Panc1 (cell line): ENCODE data around the gene SHB. TPM values are rescaled to one million over a fixed set of nuclear protein-coding genes. Genes with fewer than 3 reads are reported as not detected.

Experiments used
- ATAC-seq: fragments of 200-7000 bp; cut with Tn5 transposase; 2 replicates; pipeline ENCODE4 v1.9.1; 2020; ENCODE audit warnings: mild to moderate bottlenecking, moderate library complexity
- BruUV-seq: library from RNA; stranded (reverse); fragments of 400-500 nt; replicated peaks from 2 replicates; lab custom pipeline; 2021; lab: Mats Ljungman, UMichigan
- CTCF ChIA-PET: fragments of 300-600 bp; sonication (Branson Sonifier 250); formaldehyde crosslinking; loops from one replicate; lab custom pipeline; 2022; ENCODE audit warnings: antibody characterized with exemption; lab: Charles Lee
- POLR2A ChIA-PET: fragments of 300-600 bp; sonication (Branson Sonifier 250); formaldehyde crosslinking; loops from one replicate; lab custom pipeline; 2022; ENCODE audit warnings: antibody characterized with exemption; lab: Charles Lee
- DNase-seq: peaks from one replicate; pipeline ENCODE4 v3.0.0-alpha.2; 2010; ENCODE audit warnings: low read depth, low spot score
- H3K27ac ChIP-seq: 2 replicates; pipeline ENCODE4 v1.5.1; 2011; ENCODE audit warnings: mild to moderate bottlenecking, low read length, inconsistent platforms
- H3K27me3 ChIP-seq: fragments of 200-500 bp; sonication (Bioruptor generic); 2 replicates; pipeline ENCODE4 v1.6.0; 2014; ENCODE audit warnings: low read length, inconsistent platforms; ENCODE audit not compliant: control insufficient read depth, insufficient read depth
- H3K36me3 ChIP-seq: fragments of 200-500 bp; sonication (Bioruptor generic); 2 replicates; pipeline ENCODE4 v1.5.1; 2014; ENCODE audit warnings: inconsistent platforms, mild to moderate bottlenecking, low read length, moderate library complexity; ENCODE audit not compliant: control insufficient read depth, insufficient read depth
- H3K4me1 ChIP-seq: 2 replicates; pipeline ENCODE4 v1.5.1; 2011; ENCODE audit warnings: inconsistent platforms, mild to moderate bottlenecking, low read length, moderate library complexity; ENCODE audit not compliant: control insufficient read depth, insufficient read depth
- H3K4me3 ChIP-seq, 2 experiments: 2 replicates each; pipeline ENCODE4 v1.5.1; 2011 to 2012; ENCODE audit warnings: low read depth in 2 of 2, low read length in 2 of 2, mild to moderate bottlenecking in 2 of 2, inconsistent platforms in 1 of 2, moderate library complexity in 1 of 2
- H3K9me3 ChIP-seq: fragments of 200-500 bp; sonication (Bioruptor generic); 2 replicates; pipeline ENCODE4 v1.5.1; 2014; ENCODE audit warnings: low read depth, mild to moderate bottlenecking, inconsistent platforms, low read length, moderate library complexity; ENCODE audit not compliant: control insufficient read depth, insufficient read depth
- POLR2AphosphoS5 ChIP-seq: IDR thresholded peaks from 2 replicates; pipeline ENCODE4 v1.6.1; 2012; ENCODE audit warnings: mild to moderate bottlenecking, low read depth, low read length, moderate library complexity
- SIN3A ChIP-seq: IDR thresholded peaks from 2 replicates; pipeline ENCODE4 v1.6.1; 2012; ENCODE audit warnings: low read depth, mild to moderate bottlenecking, low read length, moderate library complexity, borderline replicate concordance; ENCODE audit not compliant: insufficient read depth
- TCF7L2 ChIP-seq: IDR thresholded peaks from 2 replicates; pipeline ENCODE4 v1.6.1; 2011; ENCODE audit warnings: mild to moderate bottlenecking, low read depth, low read length, inconsistent platforms
- in situ Hi-C: cut with HindIII; loops from 2 replicates; pipeline ENCODE4 v1.10.0; 2016; ENCODE audit warnings: low sequenced_read_pairs, low pct_unique_long_range_greater_than_20kb
- intact Hi-C: fragments of 100-400 bp; cut with micrococcal nuclease; formaldehyde crosslinking; loops from one replicate; pipeline ENCODE4 v1.10.0; 2022; ENCODE audit not compliant: unreplicated experiment
- total RNA-seq: library from RNA; stranded (reverse); gene quantifications from one replicate; pipeline ENCODE4 v1.2.1, GENCODE V29; 2021; ENCODE audit not compliant: unreplicated experiment
- TF ChIP-seq, protein P1 (sequence below): fragments of 450-650 bp; IDR thresholded peaks from 2 replicates; pipeline ENCODE4 v1.5.1; 2017; ENCODE audit warnings: mild to moderate bottlenecking
- TF ChIP-seq, protein P2 (sequence below), 2 experiments: IDR thresholded peaks; 2 replicates each; pipeline ENCODE4 v1.6.1; 2011 to 2012; ENCODE audit warnings: low read depth in 2 of 2, control low read depth in 1 of 2, low read length in 1 of 2, mild to moderate bottlenecking in 1 of 2, moderate library complexity in 1 of 2; ENCODE audit not compliant: insufficient read depth in 1 of 2

The SHB gene
- total RNA-seq, 1 experiment from 2014 or later, result 59.9 TPM

DNA sequence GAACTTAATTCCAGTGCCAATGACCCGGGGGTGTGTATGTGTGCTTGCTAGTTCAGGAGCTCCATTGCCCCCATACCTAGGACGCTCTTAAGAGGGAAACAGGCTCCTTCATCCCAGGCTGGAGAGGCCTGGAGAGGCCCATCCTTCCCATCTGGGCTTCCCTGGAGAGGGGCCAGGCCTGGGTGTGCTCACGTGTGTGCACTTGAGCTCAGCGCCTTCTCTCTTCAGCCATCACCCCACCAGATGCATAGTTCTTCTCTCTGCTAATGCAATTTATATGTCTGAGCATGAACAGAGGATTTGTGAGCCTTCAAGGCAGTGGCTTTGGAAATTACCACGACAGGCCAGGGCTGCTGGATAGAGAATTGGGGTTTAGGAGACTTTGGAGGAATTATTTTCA lies 48.6 kb upstream of the SHB start:
- in situ Hi-C loops, result no loop called here
- no peaks in the 10 kb centered on the region for H3K4me1 ChIP-seq
- BruUV-seq, result no TSS peak
- H3K27ac ChIP-seq, result no peak overlapping the region
- H3K27me3 ChIP-seq, result no peaks in the 10 kb centered on the region
- intact Hi-C loops, result no loop called here
- H3K4me3 ChIP-seq, result no peak overlapping the region
- ATAC-seq (no peak), DNase-seq (no peak)
- POLR2A ChIA-PET, result no interaction called here
- TF ChIP-seq TCF7L2 (no peak), POLR2AphosphoS5 (no peak), SIN3A (no peak)
- TF ChIP-seq, protein P1, sequence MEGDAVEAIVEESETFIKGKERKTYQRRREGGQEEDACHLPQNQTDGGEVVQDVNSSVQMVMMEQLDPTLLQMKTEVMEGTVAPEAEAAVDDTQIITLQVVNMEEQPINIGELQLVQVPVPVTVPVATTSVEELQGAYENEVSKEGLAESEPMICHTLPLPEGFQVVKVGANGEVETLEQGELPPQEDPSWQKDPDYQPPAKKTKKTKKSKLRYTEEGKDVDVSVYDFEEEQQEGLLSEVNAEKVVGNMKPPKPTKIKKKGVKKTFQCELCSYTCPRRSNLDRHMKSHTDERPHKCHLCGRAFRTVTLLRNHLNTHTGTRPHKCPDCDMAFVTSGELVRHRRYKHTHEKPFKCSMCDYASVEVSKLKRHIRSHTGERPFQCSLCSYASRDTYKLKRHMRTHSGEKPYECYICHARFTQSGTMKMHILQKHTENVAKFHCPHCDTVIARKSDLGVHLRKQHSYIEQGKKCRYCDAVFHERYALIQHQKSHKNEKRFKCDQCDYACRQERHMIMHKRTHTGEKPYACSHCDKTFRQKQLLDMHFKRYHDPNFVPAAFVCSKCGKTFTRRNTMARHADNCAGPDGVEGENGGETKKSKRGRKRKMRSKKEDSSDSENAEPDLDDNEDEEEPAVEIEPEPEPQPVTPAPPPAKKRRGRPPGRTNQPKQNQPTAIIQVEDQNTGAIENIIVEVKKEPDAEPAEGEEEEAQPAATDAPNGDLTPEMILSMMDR, result no peak
- TF ChIP-seq, protein P2, sequence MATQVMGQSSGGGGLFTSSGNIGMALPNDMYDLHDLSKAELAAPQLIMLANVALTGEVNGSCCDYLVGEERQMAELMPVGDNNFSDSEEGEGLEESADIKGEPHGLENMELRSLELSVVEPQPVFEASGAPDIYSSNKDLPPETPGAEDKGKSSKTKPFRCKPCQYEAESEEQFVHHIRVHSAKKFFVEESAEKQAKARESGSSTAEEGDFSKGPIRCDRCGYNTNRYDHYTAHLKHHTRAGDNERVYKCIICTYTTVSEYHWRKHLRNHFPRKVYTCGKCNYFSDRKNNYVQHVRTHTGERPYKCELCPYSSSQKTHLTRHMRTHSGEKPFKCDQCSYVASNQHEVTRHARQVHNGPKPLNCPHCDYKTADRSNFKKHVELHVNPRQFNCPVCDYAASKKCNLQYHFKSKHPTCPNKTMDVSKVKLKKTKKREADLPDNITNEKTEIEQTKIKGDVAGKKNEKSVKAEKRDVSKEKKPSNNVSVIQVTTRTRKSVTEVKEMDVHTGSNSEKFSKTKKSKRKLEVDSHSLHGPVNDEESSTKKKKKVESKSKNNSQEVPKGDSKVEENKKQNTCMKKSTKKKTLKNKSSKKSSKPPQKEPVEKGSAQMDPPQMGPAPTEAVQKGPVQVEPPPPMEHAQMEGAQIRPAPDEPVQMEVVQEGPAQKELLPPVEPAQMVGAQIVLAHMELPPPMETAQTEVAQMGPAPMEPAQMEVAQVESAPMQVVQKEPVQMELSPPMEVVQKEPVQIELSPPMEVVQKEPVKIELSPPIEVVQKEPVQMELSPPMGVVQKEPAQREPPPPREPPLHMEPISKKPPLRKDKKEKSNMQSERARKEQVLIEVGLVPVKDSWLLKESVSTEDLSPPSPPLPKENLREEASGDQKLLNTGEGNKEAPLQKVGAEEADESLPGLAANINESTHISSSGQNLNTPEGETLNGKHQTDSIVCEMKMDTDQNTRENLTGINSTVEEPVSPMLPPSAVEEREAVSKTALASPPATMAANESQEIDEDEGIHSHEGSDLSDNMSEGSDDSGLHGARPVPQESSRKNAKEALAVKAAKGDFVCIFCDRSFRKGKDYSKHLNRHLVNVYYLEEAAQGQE (IDR thresholded peaks at IDR 0.05; ENCODE audit: insufficient read depth in 1 of 2, low read depth in 2 of 2, low read length in 1 of 2), result no peak
- H3K9me3 ChIP-seq, result no peaks in the 10 kb centered on the region
- CTCF ChIA-PET, result no interaction called here
- no peaks in the 10 kb centered on the region for H3K36me3 ChIP-seq

DNA sequence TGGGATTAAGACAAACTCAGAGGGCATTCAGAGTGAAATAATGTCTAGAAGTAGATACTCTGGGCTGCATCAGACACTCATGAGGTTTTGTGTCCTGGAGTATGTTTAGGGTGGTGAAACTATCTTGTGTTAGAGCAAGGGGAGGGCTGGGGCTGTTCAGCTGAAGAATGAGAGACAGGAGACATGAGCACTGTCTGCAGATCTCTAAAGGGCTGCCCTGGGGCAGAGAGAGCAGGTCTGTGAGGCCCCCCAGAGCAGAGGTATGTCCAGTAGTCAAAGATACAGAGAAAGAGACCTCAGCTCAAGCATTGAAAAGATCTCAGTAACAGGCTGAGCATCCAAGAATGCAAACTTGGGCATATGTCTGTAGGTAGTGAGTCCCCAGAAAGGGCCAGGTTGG lies 45.9 kb upstream of the SHB start:
- ATAC-seq (no peak), DNase-seq (no peak)
- no TSS peak for BruUV-seq
- TF ChIP-seq SIN3A (no peak), TCF7L2 (no peak), POLR2AphosphoS5 (no peak)
- TF ChIP-seq, protein P1, result no peak
- TF ChIP-seq, protein P2 (IDR thresholded peaks at IDR 0.05; ENCODE audit: insufficient read depth in 1 of 2, low read depth in 2 of 2, low read length in 1 of 2), result no peak
- Histone ChIP-seq H3K36me3 (no peaks in the 10 kb centered on the region), H3K27me3 (no peaks in the 10 kb centered on the region), H3K27ac (no peak overlapping the region), H3K9me3 (no peaks in the 10 kb centered on the region), H3K4me1 (no peaks in the 10 kb centered on the region), H3K4me3 (no peak overlapping the region)
- in situ Hi-C loops, result no loop called here
- intact Hi-C loops, result no loop called here
- ChIA-PET POLR2A (no interaction called here), CTCF (no interaction called here)
